GOT3 (cell line): ENCODE results near the gene ASIP.

Experiments
- DNase-seq: peaks from one replicate; lab custom pipeline; 2025; ENCODE audit warnings: mixed read lengths; lab: John Stamatoyannopoulos, UW

The ASIP gene

DNA sequence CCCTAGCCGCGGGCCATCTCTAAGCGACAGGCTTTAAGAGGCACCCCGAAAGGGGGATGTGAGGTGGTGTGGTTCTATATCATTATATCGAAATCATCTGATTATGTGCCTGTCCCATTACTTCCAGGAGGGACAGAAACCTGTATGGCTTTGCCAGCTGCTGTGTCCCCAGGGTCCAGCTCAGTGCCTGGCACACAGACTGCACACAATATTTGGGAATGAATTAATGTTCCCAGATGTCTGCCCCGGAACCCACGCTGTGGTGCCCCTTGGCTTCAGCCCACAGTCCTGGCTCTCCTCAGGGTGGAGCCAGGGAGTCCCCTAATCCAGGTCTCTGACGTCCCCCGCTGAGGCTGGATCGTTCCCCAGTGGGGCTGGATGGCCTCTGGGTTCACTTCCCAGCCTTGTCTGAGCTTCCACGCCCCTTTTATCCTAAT lies 70.8 kb downstream of the ASIP start:
- no peak for DNase-seq

DNA sequence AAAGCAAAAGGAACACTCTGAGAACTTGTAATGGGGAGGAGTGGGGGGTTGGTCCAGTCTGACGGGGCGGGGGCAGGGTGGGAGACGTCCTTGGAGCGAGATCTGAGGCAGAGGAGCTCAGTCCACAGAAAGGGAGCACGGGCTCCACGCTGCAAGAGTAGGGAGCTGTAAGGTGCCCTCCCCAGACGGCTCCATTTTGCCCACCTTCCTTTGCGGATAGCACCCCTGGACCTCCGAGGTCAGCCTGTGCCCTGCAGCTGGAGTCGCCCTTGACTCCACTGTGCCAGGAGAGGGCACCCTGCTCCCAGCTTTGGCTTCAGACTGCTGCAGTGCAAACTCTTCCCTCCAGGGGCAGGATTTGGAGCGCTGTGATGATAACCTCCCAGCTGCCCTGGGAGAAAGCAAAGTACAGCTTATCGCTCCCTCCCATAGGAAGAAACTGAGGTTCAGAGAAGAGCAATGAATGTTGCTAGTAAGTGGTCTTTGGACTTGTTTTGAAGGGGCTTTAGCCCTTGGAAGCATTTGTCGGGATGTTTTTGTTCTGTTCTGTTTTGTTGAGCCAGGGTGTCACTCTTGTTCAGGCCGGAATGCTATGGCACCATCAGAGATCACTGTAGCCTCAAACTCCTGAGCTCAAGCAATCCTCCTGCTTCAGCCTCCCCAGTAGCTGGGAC lies 71.5 kb downstream of the ASIP start:
- DNase-seq, result peak; percentile 74

DNA sequence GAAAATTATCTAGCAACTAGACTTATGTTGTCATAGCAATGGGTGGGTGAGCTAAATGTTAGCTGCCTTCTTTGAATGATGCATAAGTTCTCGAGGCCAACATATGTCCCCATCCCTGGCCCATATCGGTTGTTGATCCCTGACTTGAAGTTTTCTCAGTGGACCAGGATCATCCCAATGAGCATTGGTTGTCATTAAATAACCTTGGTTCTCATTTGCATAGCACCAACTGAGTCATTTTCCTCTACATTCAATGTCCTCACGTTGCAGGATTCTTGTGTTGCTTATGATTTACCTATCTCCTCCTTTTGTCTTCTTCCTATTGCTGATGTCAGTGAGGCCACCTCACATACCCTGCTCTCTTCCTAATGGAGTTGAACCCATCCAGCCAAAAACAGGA lies 74.0 kb downstream of the ASIP start:
- no peak for DNase-seq

DNA sequence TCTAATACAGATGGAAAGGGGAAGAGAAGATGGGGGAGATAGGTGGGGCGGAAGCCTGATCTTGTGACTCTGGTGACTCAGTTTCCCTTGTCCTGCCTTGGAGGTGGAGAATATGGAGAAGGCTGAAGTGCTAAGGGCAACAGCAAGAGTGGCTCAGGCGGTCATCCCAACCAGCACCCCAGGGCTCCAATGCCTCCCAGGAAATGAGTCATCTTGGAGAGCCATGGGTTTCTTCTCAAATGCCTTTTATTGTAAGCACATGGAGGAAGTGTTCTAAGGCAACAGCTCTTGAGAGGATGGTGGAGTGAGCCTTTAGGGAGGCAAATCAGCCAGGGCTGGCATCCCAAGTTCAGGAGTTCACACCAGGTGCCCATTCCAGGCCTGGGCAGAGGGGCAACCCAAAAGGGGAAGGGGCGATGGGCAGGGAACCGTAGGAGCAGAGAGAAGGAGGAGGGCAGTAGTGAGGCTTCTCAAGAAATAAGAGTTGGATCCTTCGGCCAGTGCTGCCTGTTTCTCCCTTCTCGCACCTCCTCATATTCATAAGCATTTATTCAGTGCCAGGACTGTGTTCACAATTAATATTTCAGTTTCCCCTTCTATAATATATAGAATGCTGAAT lies 75.1 kb downstream of the ASIP start:
- DNase-seq, result no peak
